ENCODE data around the gene CCDC170. TPM values are rescaled to one million over a fixed set of nuclear protein-coding genes. Genes with fewer than 3 reads are reported as not detected.
A peak's percentile ranks its signal among the peaks of the same experiment; 100 is the strongest.

The CCDC170 gene
- total RNA-seq, 1 donor from 2014 or later: 1.9 TPM

GRCh38 chr6:151464702-151465101, 29.1 kb upstream of the CCDC170 start:
- Mint-ChIP-seq H3K4me3 (no peak overlapping the region), H3K27me3 (no peaks in the 10 kb centered on the region), H3K27ac (no peak overlapping the region), H3K4me1 (ENCODE audit: unreplicated experiment) (no peaks in the 10 kb centered on the region), H3K36me3 (peaks cover 27% of the 10 kb centered on the region), H3K9me3 (no peaks in the 10 kb centered on the region)
- no peak for DNase-seq (ENCODE audit: extremely low spot score, unreplicated experiment)
- TF ChIP-seq CTCF (conservative IDR thresholded peaks at IDR 0.05): no peak

- no peak overlapping the region for H3K4me3 Mint-ChIP-seq
- TF ChIP-seq CTCF (conservative IDR thresholded peaks at IDR 0.05): peak; percentile 94
- H3K4me1 Mint-ChIP-seq (ENCODE audit: unreplicated experiment): peaks cover 5% of the 10 kb centered on the region
- H3K27ac Mint-ChIP-seq: no peak overlapping the region
- no peaks in the 10 kb centered on the region for H3K27me3 Mint-ChIP-seq
- no peaks in the 10 kb centered on the region for H3K36me3 Mint-ChIP-seq
- no peaks in the 10 kb centered on the region for H3K9me3 Mint-ChIP-seq
- DNase-seq (ENCODE audit: extremely low spot score, unreplicated experiment): no peak
Measured at GRCh38 chr6:151475653-151476523, 17.9 kb upstream of the CCDC170 start.

- no peaks in the 10 kb centered on the region for H3K27me3 Mint-ChIP-seq
- no peak for DNase-seq (ENCODE audit: extremely low spot score, unreplicated experiment)
- no peak overlapping the region for H3K27ac Mint-ChIP-seq
- H3K36me3 Mint-ChIP-seq: no peaks in the 10 kb centered on the region
- H3K4me1 Mint-ChIP-seq (ENCODE audit: unreplicated experiment): peaks cover 5% of the 10 kb centered on the region
- no peak overlapping the region for H3K4me3 Mint-ChIP-seq
- H3K9me3 Mint-ChIP-seq: no peaks in the 10 kb centered on the region
- no peak for TF ChIP-seq CTCF (conservative IDR thresholded peaks at IDR 0.05)
Measured at GRCh38 chr6:151477726-151478125, 16.1 kb upstream of the CCDC170 start.

GRCh38 chr6:151478670-151479069, 15.1 kb upstream of the CCDC170 start:
- no peaks in the 10 kb centered on the region for H3K27me3 Mint-ChIP-seq
- TF ChIP-seq CTCF (conservative IDR thresholded peaks at IDR 0.05): no peak

DNA sequence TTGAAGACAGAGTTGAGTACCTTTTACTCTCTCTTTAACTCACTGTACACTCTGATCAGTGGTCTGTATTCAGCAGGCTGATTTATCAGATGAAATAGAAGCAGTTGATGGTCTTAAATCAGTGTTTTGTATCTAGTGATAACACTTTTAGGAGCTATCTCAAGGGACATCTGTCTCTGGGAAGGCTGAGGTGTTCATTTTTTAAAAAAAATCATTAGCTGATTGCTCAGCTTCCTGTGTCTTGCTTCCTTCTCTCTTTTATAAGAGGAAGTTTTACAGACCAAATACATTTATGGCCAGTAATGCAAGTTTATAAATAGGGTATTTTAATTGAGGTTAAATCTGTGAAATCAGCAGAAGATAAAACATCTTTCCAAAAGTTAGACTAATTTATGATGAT, 12.0 kb upstream of the CCDC170 start:
- Mint-ChIP-seq H3K27ac (no peak overlapping the region), H3K27me3 (no peaks in the 10 kb centered on the region), H3K9me3 (no peaks in the 10 kb centered on the region), H3K4me3 (no peak overlapping the region), H3K36me3 (no peaks in the 10 kb centered on the region), H3K4me1 (ENCODE audit: unreplicated experiment) (no peaks in the 10 kb centered on the region)
- no peak for DNase-seq (ENCODE audit: extremely low spot score, unreplicated experiment)
- TF ChIP-seq CTCF (conservative IDR thresholded peaks at IDR 0.05): no peak

More at GRCh38 chr6:151478670-151479069, 15.1 kb upstream of the CCDC170 start:
- no peak for DNase-seq (ENCODE audit: extremely low spot score, unreplicated experiment)
- no peak overlapping the region for H3K27ac Mint-ChIP-seq
- no peaks in the 10 kb centered on the region for H3K9me3 Mint-ChIP-seq
- peaks cover 5% of the 10 kb centered on the region for H3K4me1 Mint-ChIP-seq (ENCODE audit: unreplicated experiment)
- no peaks in the 10 kb centered on the region for H3K36me3 Mint-ChIP-seq
- no peak overlapping the region for H3K4me3 Mint-ChIP-seq

Data from type B pancreatic cell (in vitro differentiated cells).